GM19452 (cell line): ENCODE measurements around the gene LIMCH1.

Experiments
- ATAC-seq: cut with Tn5 transposase; IDR thresholded peaks from one replicate; pipeline ENCODE4 v1.9.1; 2021; ENCODE audit not compliant: unreplicated experiment

LIMCH1 gene

DNA sequence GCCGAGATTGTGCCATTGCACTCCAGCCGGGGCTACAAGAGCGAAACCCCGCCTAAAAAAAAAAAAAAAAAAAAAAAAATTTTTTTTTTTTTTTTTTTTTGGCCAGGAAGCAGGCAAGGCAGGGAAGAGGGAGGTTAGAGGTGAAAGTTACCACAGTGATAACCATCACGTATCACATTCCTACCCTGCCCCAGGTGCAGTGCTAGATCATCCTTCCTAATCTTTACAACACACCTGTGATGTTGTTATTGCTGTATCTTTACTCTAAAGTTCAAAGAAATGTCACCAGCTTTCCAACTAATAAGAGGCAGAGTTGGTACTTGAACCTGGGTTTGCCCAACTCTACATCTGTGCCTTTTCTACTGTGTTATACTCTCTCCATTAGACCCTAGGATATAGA, 7.2 kb upstream of the LIMCH1 start:
- no peak for ATAC-seq

- ATAC-seq: no peak
Observed at GRCh38 chr4:41532336-41532735, 5.6 kb upstream of the LIMCH1 start.

DNA sequence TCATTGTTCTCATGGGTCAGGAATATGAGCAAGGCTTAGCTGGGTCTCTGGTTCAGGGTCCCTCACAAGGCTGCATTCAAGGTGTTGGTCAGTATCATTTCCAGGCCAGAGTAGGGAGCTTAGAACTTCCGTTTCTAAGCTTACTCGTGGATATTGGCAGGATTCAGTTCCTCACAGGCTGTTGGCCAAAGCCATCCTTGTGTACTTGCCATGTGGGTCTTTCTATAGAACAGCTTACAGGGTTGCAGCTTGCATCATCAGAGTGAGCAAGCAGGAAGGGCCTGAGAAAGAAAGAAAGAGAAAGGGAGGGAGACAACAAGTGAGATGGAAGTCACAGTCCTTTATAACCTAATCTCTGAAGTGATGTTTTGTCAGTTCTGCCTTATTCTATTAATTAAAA, 5.1 kb upstream of the LIMCH1 start:
- no peak for ATAC-seq

- no peak for ATAC-seq
Observed at GRCh38 chr4:41533680-41534079, 4.3 kb upstream of the LIMCH1 start.

GRCh38 chr4:41534404-41534803, 3.6 kb upstream of the LIMCH1 start:
- ATAC-seq: no peak

DNA sequence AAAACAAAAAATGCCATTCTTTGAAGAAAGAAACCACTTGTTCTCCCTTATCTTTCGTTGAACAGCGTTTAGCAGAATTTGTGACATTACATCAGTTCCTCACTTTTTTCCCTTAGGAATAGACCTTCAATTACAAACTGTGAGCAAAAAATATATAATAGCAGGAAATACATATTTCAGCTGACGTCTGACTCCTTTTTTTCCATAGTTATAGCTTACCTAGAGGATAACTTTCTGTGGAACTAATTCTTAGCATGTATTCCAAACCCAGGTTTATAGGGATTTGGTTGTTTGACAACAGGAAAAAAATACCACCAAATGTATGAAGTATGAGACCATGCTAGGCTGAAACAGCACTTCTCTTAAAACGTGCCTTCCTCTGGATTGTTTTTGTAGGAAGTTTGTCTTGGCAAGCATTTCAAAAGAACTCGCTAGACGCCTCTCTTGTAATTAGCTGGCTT, 2.0 kb upstream of the LIMCH1 start:
- no peak for ATAC-seq

DNA sequence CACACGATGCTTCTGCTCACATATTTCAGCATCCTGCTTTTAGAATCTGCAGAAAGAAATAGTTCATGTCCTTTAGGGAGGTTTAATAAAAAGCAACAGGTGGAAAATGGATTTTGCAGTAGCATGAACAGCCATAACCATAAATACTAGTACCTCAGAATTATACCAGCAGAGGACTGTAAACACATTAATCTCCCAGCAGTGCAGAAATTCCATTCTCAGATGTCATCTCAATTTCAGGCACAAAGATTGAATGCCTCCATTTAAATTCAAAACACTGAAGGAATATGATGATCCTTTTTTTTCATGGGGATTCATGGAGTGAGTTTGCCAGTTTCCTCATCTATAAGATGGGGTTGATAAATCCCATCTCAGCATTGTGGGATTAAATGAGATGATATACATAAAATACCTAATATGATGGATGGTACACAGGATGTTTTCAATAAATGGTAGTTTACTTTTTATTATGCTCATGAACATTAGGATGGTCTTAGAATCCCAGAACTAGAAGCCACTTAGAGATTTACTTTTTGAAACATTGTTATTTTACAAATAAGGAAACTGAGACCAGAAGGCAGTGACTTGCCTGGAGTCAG, 566 bp upstream of the LIMCH1 start:
- no peak for ATAC-seq

- no peak for ATAC-seq
Observed at GRCh38 chr4:41538887-41539498, 1.0 kb downstream of the LIMCH1 start.

GRCh38 chr4:41539711-41540110, 1.8 kb downstream of the LIMCH1 start:
- no peak for ATAC-seq

- ATAC-seq: no peak
Observed at GRCh38 chr4:41540687-41541086, 2.7 kb downstream of the LIMCH1 start.

DNA sequence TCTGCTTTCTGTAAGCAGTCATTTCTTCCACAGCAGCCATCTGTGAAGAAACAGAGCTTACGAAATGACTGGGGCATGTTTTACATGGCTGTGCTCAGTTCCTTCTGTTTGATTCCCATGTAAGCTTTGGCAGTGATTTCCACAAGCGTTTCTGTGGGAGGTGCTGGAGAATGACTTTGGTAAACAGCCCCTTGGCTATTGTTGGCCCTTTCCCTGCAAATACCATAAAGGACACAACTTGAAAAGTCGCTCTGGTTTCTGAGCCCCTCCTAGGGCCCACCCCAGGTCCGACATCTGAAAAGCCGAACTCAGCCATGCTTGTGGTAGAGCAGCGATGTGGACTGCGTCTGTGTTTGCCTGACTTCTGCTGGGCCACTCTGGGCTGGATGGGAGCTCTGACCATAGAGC, 3.7 kb downstream of the LIMCH1 start:
- no peak for ATAC-seq

DNA sequence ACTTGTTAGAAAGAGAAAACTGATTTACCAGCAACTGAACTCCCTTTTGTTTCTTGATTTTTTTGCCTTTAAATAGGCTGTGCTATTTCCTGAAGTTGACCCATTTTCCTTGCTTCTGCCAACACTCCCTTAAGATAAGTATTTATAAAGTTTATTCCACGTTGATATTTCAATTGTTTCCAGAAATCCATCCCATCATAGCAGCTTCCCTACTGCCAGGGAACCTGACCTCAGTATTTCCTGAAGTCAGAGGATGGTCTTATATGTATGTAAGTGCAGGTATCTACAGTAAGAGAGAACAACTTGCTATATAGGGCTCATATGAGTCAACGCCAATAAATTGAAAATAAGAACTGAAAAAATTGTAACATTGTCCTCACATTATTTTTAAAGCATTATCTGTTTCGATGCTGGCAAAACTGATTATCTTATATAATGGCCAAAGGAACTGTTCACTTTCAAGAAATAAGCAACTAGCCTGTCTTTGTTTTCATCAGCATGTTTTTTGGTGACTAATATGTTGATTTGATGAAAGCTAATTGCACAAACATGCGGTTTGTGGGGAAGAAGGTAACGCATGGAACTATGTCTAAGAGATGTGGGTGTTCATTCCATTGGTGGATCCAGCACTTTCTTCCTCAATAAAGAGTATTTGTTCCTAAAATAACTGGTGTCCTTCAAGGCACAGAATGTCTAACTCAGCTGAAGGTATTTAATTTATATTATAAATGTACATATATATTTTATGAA, 4.7 kb downstream of the LIMCH1 start:
- no peak for ATAC-seq

- no peak for ATAC-seq
Observed at GRCh38 chr4:41545238-41545637, 7.3 kb downstream of the LIMCH1 start.

DNA sequence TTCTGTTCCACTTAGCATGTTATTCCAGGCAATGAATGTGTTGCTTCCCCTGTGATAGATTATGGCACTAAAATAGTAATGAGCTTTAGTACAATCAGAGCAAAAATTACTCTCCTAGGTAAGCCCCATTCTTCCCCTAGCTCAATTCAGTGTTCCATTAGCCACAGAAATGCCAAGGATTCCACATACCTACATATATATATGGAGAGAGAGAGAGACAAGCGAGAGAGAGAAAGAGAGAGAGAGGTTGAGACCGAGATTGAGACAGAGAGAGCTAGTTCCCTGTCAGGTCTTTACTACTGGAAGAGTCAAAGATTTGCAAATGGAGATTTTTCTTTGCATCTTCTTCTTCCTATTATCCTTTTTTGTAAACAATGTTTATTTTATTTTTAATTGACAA, 8.7 kb downstream of the LIMCH1 start:
- ATAC-seq: no peak

DNA sequence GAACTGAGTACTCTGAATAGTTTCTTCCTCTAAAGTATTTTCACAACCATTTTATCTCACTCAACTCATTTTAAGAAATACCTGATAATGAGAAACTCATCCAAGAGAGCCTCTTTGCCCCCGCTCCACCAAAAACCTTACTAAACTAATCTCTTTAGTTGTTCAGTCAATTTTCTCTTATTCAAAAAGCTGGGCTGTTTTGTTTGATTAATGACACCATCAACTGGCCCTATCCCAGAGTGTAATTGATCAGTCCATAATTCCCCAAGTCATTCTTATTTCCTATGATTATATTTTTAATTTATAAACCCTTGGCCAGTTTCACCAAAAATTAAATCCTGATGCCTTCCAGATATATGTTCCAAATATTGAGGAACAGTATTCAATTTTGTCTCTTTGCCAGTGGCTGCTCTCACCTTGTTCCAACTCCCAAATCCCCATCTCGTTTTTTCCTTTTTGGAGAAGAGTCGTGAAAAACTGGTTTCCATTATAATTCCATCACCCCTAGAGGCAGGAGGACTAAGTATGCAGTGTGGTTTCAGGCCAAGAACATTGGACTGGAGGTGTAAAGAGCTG, 10.4 kb downstream of the LIMCH1 start:
- ATAC-seq: no peak

GRCh38 chr4:41549478-41549877, 11.5 kb downstream of the LIMCH1 start:
- no peak for ATAC-seq

GRCh38 chr4:41550308-41550707, 12.4 kb downstream of the LIMCH1 start:
- ATAC-seq: no peak

DNA sequence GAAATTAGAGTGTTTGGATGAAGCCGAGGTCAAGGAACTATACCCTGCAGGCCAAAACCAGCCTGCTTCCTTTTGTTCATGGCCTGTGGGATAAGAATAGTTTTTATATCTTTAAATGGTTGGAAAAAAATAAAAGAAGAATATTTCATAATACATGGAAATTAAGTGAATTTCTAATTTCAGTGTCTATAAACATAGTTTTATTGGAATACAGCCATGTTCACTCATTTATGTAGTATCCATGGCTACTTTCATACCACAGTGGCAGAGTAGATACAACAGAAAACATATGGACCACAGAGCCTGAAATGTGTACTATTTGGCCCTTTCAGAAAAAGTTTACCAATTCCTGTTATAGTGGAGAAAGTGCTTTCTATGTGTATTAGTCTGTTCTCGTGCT, 13.6 kb downstream of the LIMCH1 start:
- no peak for ATAC-seq

GRCh38 chr4:41554905-41555304, 16.9 kb downstream of the LIMCH1 start:
- no peak for ATAC-seq

DNA sequence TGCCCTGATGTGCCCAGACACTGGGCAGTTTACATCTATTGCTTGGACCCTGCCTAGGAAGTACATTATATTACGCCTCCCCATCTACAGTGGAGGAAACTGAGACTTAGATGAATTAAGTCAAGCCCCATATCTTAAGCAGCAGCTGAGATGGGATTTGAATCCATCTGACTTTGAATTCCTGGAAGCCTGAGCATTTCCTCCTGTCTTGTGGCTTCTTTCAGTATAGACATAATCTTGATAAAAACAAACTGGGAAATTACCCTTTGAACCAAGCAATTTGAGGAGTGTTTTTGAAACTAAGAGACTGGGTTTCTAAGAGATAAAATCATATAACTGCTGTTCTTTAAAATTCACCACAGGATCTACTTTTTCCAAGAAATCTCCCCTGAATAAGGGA, 18.6 kb downstream of the LIMCH1 start:
- no peak for ATAC-seq

- ATAC-seq: no peak
Observed at GRCh38 chr4:41559940-41560516, 22.1 kb downstream of the LIMCH1 start.

GRCh38 chr4:41561244-41561643, 23.3 kb downstream of the LIMCH1 start:
- no peak for ATAC-seq
